HCT116 (cell line): Measurements from ENCODE around the gene AMOTL2. TPM values are rescaled to one million over a fixed set of nuclear protein-coding genes. Genes with fewer than 3 reads are reported as not detected.

ENCODE experiments used
- ATAC-seq: fragments of 200-7000 bp; cut with Tn5 transposase; 2 replicates; pipeline ENCODE4 v1.9.1; 2020; ENCODE audit warnings: mild to moderate bottlenecking, moderate library complexity
- BruUV-seq: library from RNA; stranded (reverse); fragments of 400-500 nt; replicated peaks from 2 replicates; lab custom pipeline; 2021; lab: Mats Ljungman, UMichigan
- CTCF ChIA-PET: fragments of 300-600 bp; sonication (Branson Sonifier 250); formaldehyde crosslinking; loops from one replicate; lab custom pipeline; 2021; ENCODE audit warnings: antibody characterized with exemption; lab: Charles Lee
- POLR2A ChIA-PET: fragments of 300-600, 350-600 bp; sonication (Branson Sonifier 250); formaldehyde crosslinking; loops from one replicate; lab custom pipeline; 2021; ENCODE audit warnings: antibody characterized with exemption; lab: Charles Lee
- RAD21 ChIA-PET, 2 experiments: fragments of 300-600 bp; sonication (Branson Sonifier 250); formaldehyde crosslinking; loops; one replicate each; lab custom pipeline; 2023; ENCODE audit warnings: low total read pairs in 2 of 2; ENCODE audit not compliant: uncharacterized antibody in 2 of 2, unreplicated experiment in 2 of 2, low non-redundant PET in 1 of 2; lab: Charles Lee
- DNase-seq: peaks from one replicate; pipeline ENCODE4 v3.0.0-alpha.2; 2010; ENCODE audit warnings: low read depth, low spot score
- H2AFZ ChIP-seq: fragments of 200-600 bp; shearing (Covaris generic), sonication (generic); 2 replicates; pipeline ENCODE4 v1.6.1; 2017; ENCODE audit warnings: low read depth, mixed run types, mixed read lengths, antibody characterized with exemption, low read length; ENCODE audit not compliant: poor library complexity, severe bottlenecking
- H3K27ac ChIP-seq: 2 replicates; pipeline ENCODE4 v1.5.1; 2012; ENCODE audit warnings: low read depth, low read length
- H3K27me3 ChIP-seq: fragments of 200-600 bp; sonication (generic); 2 replicates; pipeline ENCODE4 v1.6.1; 2016; ENCODE audit warnings: mixed run types, low read length, mixed read lengths; ENCODE audit not compliant: insufficient read depth
- H3K36me3 ChIP-seq, 2 experiments: fragments of 200-500 bp in 1 of 2; fragments of 200-600 bp in 1 of 2; sonication (Bioruptor generic) in 1 of 2; sonication (generic) in 1 of 2; 2 replicates each; pipeline versions ENCODE4 v1.5.1 to v1.6.1; 2014 to 2016; ENCODE audit warnings: low read length in 2 of 2, inconsistent platforms in 1 of 2, mixed read lengths in 1 of 2, mixed run types in 1 of 2; ENCODE audit not compliant: insufficient read depth in 2 of 2, control insufficient read depth in 1 of 2
- H3K4me1 ChIP-seq, 2 experiments: fragments of 200-600 bp in 1 of 2; sonication (generic) in 1 of 2; 2 replicates each; pipeline versions ENCODE4 v1.5.1 to v1.6.1; 2012 to 2017; ENCODE audit warnings: low read length in 2 of 2, inconsistent platforms in 1 of 2, mild to moderate bottlenecking in 1 of 2, mixed read lengths in 1 of 2, mixed run types in 1 of 2, moderate library complexity in 1 of 2; ENCODE audit not compliant: insufficient read depth in 2 of 2, control insufficient read depth in 1 of 2
- H3K4me2 ChIP-seq: fragments of 200-600 bp; sonication (generic); 2 replicates; pipeline ENCODE4 v1.6.1; 2017; ENCODE audit warnings: mixed run types, low read length, mixed read lengths
- H3K4me3 ChIP-seq, 2 experiments: fragments of 200-600 bp in 1 of 2; sonication (generic) in 1 of 2; replicated peaks in 1 of 2; 2 replicates each; pipeline ENCODE4 v1.5.1; 2011 to 2016; ENCODE audit warnings: low read length in 2 of 2, control low read depth in 1 of 2, low read depth in 1 of 2, mild to moderate bottlenecking in 1 of 2, mixed read lengths in 1 of 2, mixed run types in 1 of 2
- H3K79me2 ChIP-seq: fragments of 200-600 bp; sonication (generic); 2 replicates; pipeline ENCODE4 v1.6.1; 2017; ENCODE audit warnings: mild to moderate bottlenecking, mixed run types, low read length, moderate library complexity, mixed read lengths; ENCODE audit not compliant: insufficient read depth
- H3K9ac ChIP-seq: fragments of 200-600 bp; sonication (generic); 2 replicates; pipeline ENCODE4 v1.6.1; 2016; ENCODE audit warnings: low read length, mixed read lengths
- H3K9me2 ChIP-seq: fragments of 200-600 bp; sonication (generic), shearing (Covaris generic); 2 replicates; pipeline ENCODE4 v1.6.1; 2017; ENCODE audit warnings: mixed run types, mild to moderate bottlenecking, moderate library complexity; ENCODE audit not compliant: insufficient read depth
- H3K9me3 ChIP-seq, 2 experiments: fragments of 200-500 bp in 1 of 2; fragments of 200-600 bp in 1 of 2; sonication (Bioruptor generic) in 1 of 2; sonication (generic) in 1 of 2; 2 replicates each; pipeline ENCODE4 v1.6.1; 2014 to 2017; ENCODE audit warnings: low read length in 2 of 2, mixed read lengths in 2 of 2, inconsistent platforms in 1 of 2, low read depth in 1 of 2, mild to moderate bottlenecking in 1 of 2, mixed run types in 1 of 2, moderate library complexity in 1 of 2; ENCODE audit not compliant: control insufficient read depth in 1 of 2, insufficient read depth in 1 of 2
- H4K20me1 ChIP-seq: fragments of 200-600 bp; sonication (generic), shearing (Covaris generic); 2 replicates; pipeline ENCODE4 v1.6.1; 2017; ENCODE audit warnings: mixed run types, mild to moderate bottlenecking, moderate library complexity; ENCODE audit not compliant: insufficient read depth
- CBX3 ChIP-seq: IDR thresholded peaks from 2 replicates; pipeline ENCODE4 v1.6.1; 2012; ENCODE audit warnings: low read depth
- CEBPB ChIP-seq: IDR thresholded peaks from 2 replicates; pipeline ENCODE4 v1.6.1; 2012; ENCODE audit warnings: low read depth
- EGR1 ChIP-seq: IDR thresholded peaks from 2 replicates; pipeline ENCODE4 v1.6.1; 2012; ENCODE audit warnings: low read depth
- JUND ChIP-seq: IDR thresholded peaks from 2 replicates; pipeline ENCODE4 v1.6.1; 2012
- RAD21 ChIP-seq: IDR thresholded peaks from 2 replicates; pipeline ENCODE4 v1.6.1; 2012; ENCODE audit warnings: low read depth, mild to moderate bottlenecking
- SRF ChIP-seq: IDR thresholded peaks from 2 replicates; pipeline ENCODE4 v1.6.1; 2012; ENCODE audit warnings: low read depth
- TCF7L2 ChIP-seq: IDR thresholded peaks from 2 replicates; pipeline ENCODE4 v1.7.0; 2011; ENCODE audit warnings: borderline replicate concordance, inconsistent platforms; ENCODE audit not compliant: insufficient read depth, insufficient read length; ENCODE audit errors: extremely low read depth
- ZNF274 ChIP-seq: fragments of 200-500 bp; sonication (Bioruptor generic); IDR thresholded peaks from 2 replicates; pipeline ENCODE4 v1.6.1; 2014; ENCODE audit warnings: mild to moderate bottlenecking, low read depth, low read length, inconsistent platforms
- intact Hi-C: fragments of 100-400 bp; cut with micrococcal nuclease; formaldehyde crosslinking; loops from 2 replicates; pipeline ENCODE4 v1.10.0; 2022
- total RNA-seq: library from RNA; stranded (reverse); gene quantifications from one replicate; pipeline ENCODE4 v1.2.1, GENCODE V29; 2021; ENCODE audit not compliant: unreplicated experiment
- TF ChIP-seq, protein P1 (sequence below): IDR thresholded peaks from 2 replicates; pipeline ENCODE4 v1.6.1; 2012
- TF ChIP-seq, protein P2 (sequence below): IDR thresholded peaks from 2 replicates; pipeline ENCODE4 v1.6.1; 2011; ENCODE audit warnings: mild to moderate bottlenecking, low read length, moderate library complexity; ENCODE audit not compliant: insufficient replicate concordance; ENCODE audit errors: extremely low read depth
- TF ChIP-seq, protein P3 (sequence below): IDR thresholded peaks from 2 replicates; pipeline ENCODE4 v1.6.1; 2012

AMOTL2 gene
- total RNA-seq, 1 experiment from 2014 or later: 54.0 TPM

DNA sequence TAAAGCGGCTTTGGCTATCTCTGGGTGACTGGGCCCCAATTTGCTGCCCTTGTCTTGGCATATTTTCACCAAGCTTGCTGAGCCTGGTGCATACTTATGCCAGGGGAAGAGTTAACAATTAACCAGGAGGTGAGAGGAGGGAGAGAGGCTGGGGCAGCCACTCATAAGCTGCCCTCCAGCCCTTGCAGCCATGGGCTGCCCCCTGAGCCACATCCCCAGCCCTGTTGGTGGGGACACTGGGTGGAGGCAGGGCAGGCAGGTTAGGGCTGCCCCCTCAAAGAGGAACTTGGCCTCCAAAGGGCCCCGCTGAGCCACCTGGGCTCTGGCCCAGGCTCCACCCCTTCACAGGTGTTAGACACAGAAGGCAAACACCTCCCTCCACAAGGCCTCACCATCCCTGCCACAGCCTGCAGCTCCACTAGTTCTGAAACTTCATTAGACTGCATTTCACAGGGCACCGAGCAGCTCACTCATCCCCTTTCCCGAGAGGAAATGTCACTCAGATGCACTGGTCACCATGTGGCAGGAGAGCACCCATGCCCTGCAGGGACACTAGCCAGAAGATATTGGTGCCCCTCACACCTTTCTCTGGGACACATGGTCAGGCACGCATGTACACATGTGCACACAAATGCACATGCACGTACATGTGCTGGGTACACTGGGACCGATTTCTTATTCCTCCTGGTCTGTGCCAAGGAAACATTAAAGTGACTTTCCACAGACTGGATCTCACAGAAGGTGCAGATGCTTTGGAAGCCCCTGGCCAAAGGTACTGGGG, 20.2 kb downstream of the AMOTL2 start (continued):
- no peak for TF ChIP-seq ZNF274
- no peak for TF ChIP-seq JUND
- no peak for TF ChIP-seq EGR1
- TF ChIP-seq SRF: no peak
- TF ChIP-seq, protein P1, sequence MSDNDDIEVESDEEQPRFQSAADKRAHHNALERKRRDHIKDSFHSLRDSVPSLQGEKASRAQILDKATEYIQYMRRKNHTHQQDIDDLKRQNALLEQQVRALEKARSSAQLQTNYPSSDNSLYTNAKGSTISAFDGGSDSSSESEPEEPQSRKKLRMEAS: no peak; the same call in none of the 2 replicates
- TF ChIP-seq TCF7L2: no peak
- TF ChIP-seq, protein P2, sequence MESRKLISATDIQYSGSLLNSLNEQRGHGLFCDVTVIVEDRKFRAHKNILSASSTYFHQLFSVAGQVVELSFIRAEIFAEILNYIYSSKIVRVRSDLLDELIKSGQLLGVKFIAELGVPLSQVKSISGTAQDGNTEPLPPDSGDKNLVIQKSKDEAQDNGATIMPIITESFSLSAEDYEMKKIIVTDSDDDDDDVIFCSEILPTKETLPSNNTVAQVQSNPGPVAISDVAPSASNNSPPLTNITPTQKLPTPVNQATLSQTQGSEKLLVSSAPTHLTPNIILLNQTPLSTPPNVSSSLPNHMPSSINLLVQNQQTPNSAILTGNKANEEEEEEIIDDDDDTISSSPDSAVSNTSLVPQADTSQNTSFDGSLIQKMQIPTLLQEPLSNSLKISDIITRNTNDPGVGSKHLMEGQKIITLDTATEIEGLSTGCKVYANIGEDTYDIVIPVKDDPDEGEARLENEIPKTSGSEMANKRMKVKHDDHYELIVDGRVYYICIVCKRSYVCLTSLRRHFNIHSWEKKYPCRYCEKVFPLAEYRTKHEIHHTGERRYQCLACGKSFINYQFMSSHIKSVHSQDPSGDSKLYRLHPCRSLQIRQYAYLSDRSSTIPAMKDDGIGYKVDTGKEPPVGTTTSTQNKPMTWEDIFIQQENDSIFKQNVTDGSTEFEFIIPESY: no peak

DNA sequence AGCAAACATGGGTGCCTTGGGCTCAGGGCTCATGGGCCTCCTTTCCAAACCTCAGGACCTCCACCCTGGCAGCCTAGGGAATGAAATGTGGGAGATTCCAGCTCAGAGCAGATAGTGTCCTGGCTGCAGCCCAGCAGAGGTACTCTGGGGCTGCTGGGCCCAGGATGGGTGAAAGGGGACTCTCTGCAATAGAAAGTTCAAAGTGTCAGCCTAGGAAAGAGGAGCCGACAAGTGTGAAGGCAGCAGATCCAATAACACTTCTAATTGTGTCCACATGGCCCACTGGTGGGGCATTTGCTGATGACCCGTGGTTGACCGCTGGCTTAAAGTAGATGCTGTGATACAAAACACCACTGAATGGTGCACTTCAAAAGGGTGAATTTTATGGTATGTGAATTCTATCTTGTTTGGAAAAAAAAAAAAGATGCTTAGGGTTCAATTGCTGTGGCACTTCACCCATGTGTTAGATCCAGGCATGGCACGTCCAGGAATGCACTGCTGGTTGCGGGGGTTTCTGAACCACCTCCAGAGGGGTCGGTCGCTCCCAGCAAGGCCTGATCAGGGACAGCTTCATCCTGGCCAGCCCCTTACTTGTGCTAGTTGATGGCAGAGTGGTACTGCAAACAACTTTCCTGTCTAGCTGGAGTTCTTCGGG, 20.9 kb downstream of the AMOTL2 start:
- DNase-seq (no peak), ATAC-seq (no peak)
- BruUV-seq: no TSS peak
- Histone ChIP-seq H2AFZ (no peak overlapping the region), H3K36me3 (peaks cover 2 to 32% of the 10 kb centered on the region in 2 experiments; a peak in 2 of 4 replicates), H3K4me1 (peaks cover 44 to 86% of the 10 kb centered on the region in 2 experiments), H3K4me2 (no peak overlapping the region), H3K9me2 (no peaks in the 10 kb centered on the region), H3K79me2 (peaks cover 16% of the 10 kb centered on the region), H3K9ac (no peak overlapping the region), H3K4me3 (no peak overlapping the region), H3K27ac (no peak overlapping the region), H3K27me3 (no peaks in the 10 kb centered on the region), H4K20me1 (no peaks in the 10 kb centered on the region), H3K9me3 (no peaks in the 10 kb centered on the region)
- intact Hi-C loops: no loop called here
- ChIA-PET CTCF (no interaction called here), RAD21 (no interaction called here), POLR2A (no interaction called here)
- TF ChIP-seq SRF (no peak), CEBPB (no peak), JUND (no peak), CBX3 (no peak), ZNF274 (no peak), EGR1 (no peak), RAD21 (no peak)
- TF ChIP-seq, protein P1: no peak
- TF ChIP-seq, protein P3, sequence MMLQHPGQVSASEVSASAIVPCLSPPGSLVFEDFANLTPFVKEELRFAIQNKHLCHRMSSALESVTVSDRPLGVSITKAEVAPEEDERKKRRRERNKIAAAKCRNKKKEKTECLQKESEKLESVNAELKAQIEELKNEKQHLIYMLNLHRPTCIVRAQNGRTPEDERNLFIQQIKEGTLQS: no peak
